Neural cell (in vitro differentiated cells): ENCODE results near the gene ASH1L. TPM values are rescaled to one million over a fixed set of nuclear protein-coding genes. Genes with fewer than 3 reads are reported as not detected.

Source experiments
- H2AFZ ChIP-seq: fragments of 200-600, 300-800 bp; sonication (generic), shearing (Covaris generic); 2 replicates; pipeline ENCODE4 v1.6.0; 2014; ENCODE audit warnings: low read depth, mild to moderate bottlenecking, antibody characterized with exemption, low read length, moderate library complexity
- H3F3A ChIP-seq: fragments of 200-600 bp; shearing (Covaris generic); 2 replicates; pipeline ENCODE4 v1.6.1; 2016; ENCODE audit warnings: mild to moderate bottlenecking, moderate library complexity, mixed read lengths, antibody characterized with exemption, low read length; ENCODE audit not compliant: insufficient read depth, poor library complexity, severe bottlenecking
- H3K27ac ChIP-seq: fragments of 200-600, 300-800 bp; sonication (generic), shearing (Covaris generic); 2 replicates; pipeline ENCODE4 v1.5.1; 2014; ENCODE audit warnings: mild to moderate bottlenecking, low read length, moderate library complexity
- H3K27me3 ChIP-seq: fragments of 300-800, 200-600 bp; sonication (generic), shearing (Covaris generic); 2 replicates; pipeline ENCODE4 v1.6.0; 2014; ENCODE audit warnings: mild to moderate bottlenecking, low read depth, low read length, moderate library complexity; ENCODE audit not compliant: insufficient read depth
- H3K36me3 ChIP-seq: fragments of 300-800, 200-600 bp; sonication (generic), shearing (Covaris generic); 2 replicates; pipeline ENCODE4 v1.5.1; 2014; ENCODE audit warnings: mild to moderate bottlenecking, antibody characterized with exemption, low read length, moderate library complexity; ENCODE audit not compliant: insufficient read depth
- H3K4me2 ChIP-seq: fragments of 300-800, 200-600 bp; sonication (generic), shearing (Covaris generic); 2 replicates; pipeline ENCODE4 v1.6.0; 2014; ENCODE audit warnings: mild to moderate bottlenecking, low read length
- H3K4me3 ChIP-seq: fragments of 300-800, 200-600 bp; sonication (generic), shearing (Covaris generic); 2 replicates; pipeline ENCODE4 v1.5.1; 2014; ENCODE audit warnings: mild to moderate bottlenecking, low read length, moderate library complexity
- H3K79me2 ChIP-seq: fragments of 200-600 bp; shearing (Covaris generic); replicated peaks from 2 replicates; pipeline ENCODE4 v1.6.0; 2014; ENCODE audit warnings: mild to moderate bottlenecking, low read length, moderate library complexity; ENCODE audit not compliant: insufficient read depth
- H3K9ac ChIP-seq: fragments of 300-800, 200-600 bp; sonication (generic), shearing (Covaris generic); 2 replicates; pipeline ENCODE4 v1.6.1; 2016; ENCODE audit warnings: mild to moderate bottlenecking, low read length, mixed read lengths
- H3K9me2 ChIP-seq: fragments of 200-600 bp; shearing (Covaris generic); 2 replicates; pipeline ENCODE4 v1.6.1; 2016; ENCODE audit warnings: mild to moderate bottlenecking, low read length, mixed read lengths; ENCODE audit not compliant: insufficient read depth
- H3K9me3 ChIP-seq: fragments of 200-600, 300-800 bp; sonication (generic), shearing (Covaris generic); 2 replicates; pipeline ENCODE4 v1.6.1; 2016; ENCODE audit warnings: mild to moderate bottlenecking, mixed run types, low read length, moderate library complexity, mixed read lengths
- H4K20me1 ChIP-seq: fragments of 200-600 bp; shearing (Covaris generic); 2 replicates; pipeline ENCODE4 v1.6.1; 2016; ENCODE audit warnings: mild to moderate bottlenecking, mixed run types; ENCODE audit not compliant: insufficient read depth
- CTCF ChIP-seq: fragments of 450-650 bp; IDR thresholded peaks from 2 replicates; pipeline ENCODE4 v1.5.1; 2014; ENCODE audit warnings: antibody characterized with exemption, mild to moderate bottlenecking, moderate library complexity; ENCODE audit not compliant: poor library complexity, severe bottlenecking
- EP300 ChIP-seq: fragments of 450-650 bp; conservative IDR thresholded peaks from 2 replicates; pipeline ENCODE4 v1.6.1; 2014; ENCODE audit warnings: antibody characterized with exemption, mild to moderate bottlenecking, moderate library complexity; ENCODE audit not compliant: poor library complexity, severe bottlenecking
- EZH2 ChIP-seq: fragments of 200-600, 300-800 bp; shearing (Covaris generic), sonication (generic); IDR thresholded peaks from 2 replicates; pipeline ENCODE4 v1.6.1; 2014; ENCODE audit warnings: antibody characterized with exemption, low read length, borderline replicate concordance, mild to moderate bottlenecking; ENCODE audit not compliant: insufficient read depth, poor library complexity, severe bottlenecking
- MXI1 ChIP-seq: fragments of 450-650 bp; conservative IDR thresholded peaks from 2 replicates; pipeline ENCODE4 v1.6.1; 2014; ENCODE audit warnings: antibody characterized with exemption, mild to moderate bottlenecking; ENCODE audit not compliant: poor library complexity, severe bottlenecking
- POLR2AphosphoS5 ChIP-seq: IDR thresholded peaks from 2 replicates; pipeline ENCODE4 v1.6.1; 2012
- RAD21 ChIP-seq: fragments of 450-650 bp; conservative IDR thresholded peaks from 2 replicates; pipeline ENCODE4 v1.6.1; 2014; ENCODE audit warnings: antibody characterized with exemption, mild to moderate bottlenecking, moderate library complexity
- REST ChIP-seq: IDR thresholded peaks from 2 replicates; pipeline ENCODE4 v1.6.1; 2012; ENCODE audit warnings: borderline replicate concordance
- SMC3 ChIP-seq: fragments of 450-650 bp; conservative IDR thresholded peaks from 2 replicates; pipeline ENCODE4 v1.6.1; 2014; ENCODE audit warnings: antibody characterized with exemption, mild to moderate bottlenecking, moderate library complexity; ENCODE audit not compliant: poor library complexity
- TAF1 ChIP-seq: IDR thresholded peaks from 2 replicates; pipeline ENCODE4 v1.6.1; 2012; ENCODE audit warnings: low read depth
- polyA plus RNA-seq: library from polyadenylated mRNA; depleted of rRNA; stranded (reverse); fragments of >200 nt; gene quantifications from 2 replicates; pipeline ENCODE4 v1.2.3, GENCODE V29; 2014

Gene ASH1L
- polyA plus RNA-seq, 1 donor from 2014 or later, result 16.2 TPM

DNA sequence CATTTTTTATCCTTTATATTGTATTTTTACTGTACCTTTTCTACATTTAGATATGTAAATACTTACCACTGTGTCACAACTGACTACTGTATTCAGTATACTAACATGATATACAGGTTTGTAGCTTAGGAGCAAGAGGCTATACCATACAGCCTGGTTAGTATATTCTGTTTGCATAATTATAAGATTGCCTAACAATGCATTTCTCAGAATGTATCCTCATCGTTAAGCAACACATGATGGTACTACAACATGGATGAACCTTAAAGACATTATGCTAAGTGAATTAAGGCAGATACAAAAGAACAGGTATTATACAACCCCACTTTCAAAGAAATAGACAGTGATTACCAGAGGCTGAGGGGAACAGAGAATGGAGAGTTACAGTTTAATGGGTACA is 179.2 kb downstream of the ASH1L start:
- no peaks in the 10 kb centered on the region for H3K36me3 ChIP-seq
- H3F3A ChIP-seq, result no peaks in the 10 kb centered on the region
- H3K27me3 ChIP-seq, result no peaks in the 10 kb centered on the region
- H2AFZ ChIP-seq, result no peak overlapping the region
- H3K27ac ChIP-seq, result no peak overlapping the region
- H4K20me1 ChIP-seq, result no peaks in the 10 kb centered on the region
- H3K79me2 ChIP-seq, result no peaks in the 10 kb centered on the region
- H3K4me2 ChIP-seq, result no peak overlapping the region
- TF ChIP-seq EP300 (no peak), POLR2AphosphoS5 (no peak), CTCF (no peak), SMC3 (no peak), RAD21 (no peak), EZH2 (no peak), REST (no peak), MXI1 (no peak), TAF1 (no peak)
- no peak overlapping the region for H3K4me3 ChIP-seq
- H3K9ac ChIP-seq, result no peak overlapping the region
- no peaks in the 10 kb centered on the region for H3K9me3 ChIP-seq
- no peaks in the 10 kb centered on the region for H3K9me2 ChIP-seq

DNA sequence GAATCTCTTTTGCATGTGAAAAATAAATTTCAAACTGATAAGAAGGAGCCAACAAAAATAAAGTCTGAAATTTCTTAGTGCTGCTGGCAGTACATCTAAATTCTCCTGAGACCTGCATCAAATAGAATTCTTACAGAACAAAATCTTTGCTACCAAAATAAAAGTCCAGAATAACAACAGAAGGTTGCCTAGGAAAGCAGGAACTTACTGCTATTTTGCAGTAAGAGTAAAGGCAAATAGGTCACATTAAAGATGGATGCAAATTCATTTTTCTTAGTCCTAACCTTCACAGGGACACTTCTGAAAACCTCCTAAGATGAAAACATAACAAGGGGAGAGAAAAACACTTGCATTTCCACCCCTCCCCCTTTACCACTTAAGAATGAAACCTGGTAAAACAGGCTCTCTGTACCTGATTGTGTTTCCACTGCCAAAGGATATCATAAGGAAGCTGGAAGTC is 182.9 kb downstream of the ASH1L start:
- H3K4me2 ChIP-seq, result no peak overlapping the region
- no peaks in the 10 kb centered on the region for H3K9me3 ChIP-seq
- H3K9ac ChIP-seq, result no peak overlapping the region
- TF ChIP-seq MXI1 (no peak), EZH2 (no peak), SMC3 (no peak), CTCF (no peak), EP300 (no peak), RAD21 (no peak), POLR2AphosphoS5 (no peak), TAF1 (no peak), REST (no peak)
- no peaks in the 10 kb centered on the region for H3K9me2 ChIP-seq
- H3K27me3 ChIP-seq, result no peaks in the 10 kb centered on the region
- H3K4me3 ChIP-seq, result no peak overlapping the region
- H2AFZ ChIP-seq, result no peak overlapping the region
- H3K36me3 ChIP-seq, result peaks cover 4% of the 10 kb centered on the region
- no peaks in the 10 kb centered on the region for H4K20me1 ChIP-seq
- H3K79me2 ChIP-seq, result no peaks in the 10 kb centered on the region
- peak overlapping the region; percentile 46 for H3K27ac ChIP-seq
- no peaks in the 10 kb centered on the region for H3F3A ChIP-seq
